SU-DHL-6 (cell line): ENCODE measurements around the gene PTCD1.
A peak's percentile ranks its signal among the peaks of the same experiment; 100 is the strongest.

ENCODE experiments used
- H2AFZ ChIP-seq: fragments of 200-600 bp; sonication (generic); 2 replicates; pipeline ENCODE4 v1.6.1; 2014; ENCODE audit warnings: low read depth, mild to moderate bottlenecking, moderate library complexity, mixed read lengths, antibody characterized with exemption, low read length; ENCODE audit not compliant: severe bottlenecking
- H3F3A ChIP-seq: fragments of 200-600 bp; shearing (Covaris generic); 2 replicates; pipeline ENCODE4 v1.6.0; 2016; ENCODE audit warnings: antibody characterized with exemption, mild to moderate bottlenecking; ENCODE audit not compliant: insufficient read depth
- H3K27ac ChIP-seq: fragments of 200-600 bp; sonication (generic); 2 replicates; pipeline ENCODE4 v1.5.1; 2016; ENCODE audit warnings: low read depth, mild to moderate bottlenecking, low read length, moderate library complexity, mixed read lengths
- H3K27me3 ChIP-seq: fragments of 200-600 bp; sonication (generic), shearing (Covaris generic); 2 replicates; pipeline ENCODE4 v1.6.0; 2014; ENCODE audit warnings: mild to moderate bottlenecking, low read length
- H3K36me3 ChIP-seq: fragments of 200-600 bp; sonication (generic); 2 replicates; pipeline ENCODE4 v1.6.1; 2014; ENCODE audit warnings: mild to moderate bottlenecking, low read length, mixed read lengths
- H3K4me2 ChIP-seq: fragments of 300-600, 200-600 bp; shearing (Covaris generic), sonication (generic); 2 replicates; pipeline ENCODE4 v1.6.0; 2014; ENCODE audit warnings: low read length, low read depth, mild to moderate bottlenecking; ENCODE audit not compliant: poor library complexity, severe bottlenecking
- H3K4me3 ChIP-seq: fragments of 200-600 bp; sonication (generic); 2 replicates; pipeline ENCODE4 v1.5.1; 2014; ENCODE audit warnings: antibody characterized with exemption, low read length, mild to moderate bottlenecking, mixed read lengths; ENCODE audit not compliant: insufficient read depth, poor library complexity, severe bottlenecking
- H3K79me2 ChIP-seq: fragments of 200-600 bp; sonication (generic); 2 replicates; pipeline ENCODE4 v1.6.1; 2014; ENCODE audit warnings: mild to moderate bottlenecking, low read length, moderate library complexity; ENCODE audit not compliant: insufficient read depth
- H3K9ac ChIP-seq: fragments of 200-600 bp; sonication (generic); 2 replicates; pipeline ENCODE4 v1.7.0; 2014; ENCODE audit warnings: mild to moderate bottlenecking, low read length
- H3K9me2 ChIP-seq: fragments of 200-600 bp; sonication (generic); replicated peaks from 2 replicates; pipeline ENCODE4 v1.6.1; 2014; ENCODE audit warnings: low read length; ENCODE audit not compliant: insufficient read depth
- H3K9me3 ChIP-seq: fragments of 200-600 bp; sonication (generic); 2 replicates; pipeline ENCODE4 v1.6.1; 2014; ENCODE audit warnings: low read length, mixed read lengths; ENCODE audit not compliant: insufficient read depth
- H4K20me1 ChIP-seq: fragments of 200-600 bp; sonication (generic); 2 replicates; pipeline ENCODE4 v1.6.1; 2014; ENCODE audit warnings: low read depth, mild to moderate bottlenecking, antibody characterized with exemption, low read length, moderate library complexity, mixed read lengths
- EZH2phosphoT487 ChIP-seq: fragments of 200-600 bp; sonication (generic), shearing (Covaris generic); conservative IDR thresholded peaks from 2 replicates; pipeline ENCODE4 v1.6.1; 2018; ENCODE audit warnings: mild to moderate bottlenecking, antibody characterized with exemption, low read length, moderate library complexity, mixed read lengths
- TF ChIP-seq, protein P1 (sequence below): fragments of 200-600 bp; sonication (generic); IDR thresholded peaks from one replicate; pipeline ENCODE4 v1.5.1; 2017; ENCODE audit warnings: antibody characterized with exemption, mild to moderate bottlenecking, low read length, moderate library complexity; ENCODE audit not compliant: insufficient read depth, poor library complexity, severe bottlenecking

PTCD1 gene

DNA sequence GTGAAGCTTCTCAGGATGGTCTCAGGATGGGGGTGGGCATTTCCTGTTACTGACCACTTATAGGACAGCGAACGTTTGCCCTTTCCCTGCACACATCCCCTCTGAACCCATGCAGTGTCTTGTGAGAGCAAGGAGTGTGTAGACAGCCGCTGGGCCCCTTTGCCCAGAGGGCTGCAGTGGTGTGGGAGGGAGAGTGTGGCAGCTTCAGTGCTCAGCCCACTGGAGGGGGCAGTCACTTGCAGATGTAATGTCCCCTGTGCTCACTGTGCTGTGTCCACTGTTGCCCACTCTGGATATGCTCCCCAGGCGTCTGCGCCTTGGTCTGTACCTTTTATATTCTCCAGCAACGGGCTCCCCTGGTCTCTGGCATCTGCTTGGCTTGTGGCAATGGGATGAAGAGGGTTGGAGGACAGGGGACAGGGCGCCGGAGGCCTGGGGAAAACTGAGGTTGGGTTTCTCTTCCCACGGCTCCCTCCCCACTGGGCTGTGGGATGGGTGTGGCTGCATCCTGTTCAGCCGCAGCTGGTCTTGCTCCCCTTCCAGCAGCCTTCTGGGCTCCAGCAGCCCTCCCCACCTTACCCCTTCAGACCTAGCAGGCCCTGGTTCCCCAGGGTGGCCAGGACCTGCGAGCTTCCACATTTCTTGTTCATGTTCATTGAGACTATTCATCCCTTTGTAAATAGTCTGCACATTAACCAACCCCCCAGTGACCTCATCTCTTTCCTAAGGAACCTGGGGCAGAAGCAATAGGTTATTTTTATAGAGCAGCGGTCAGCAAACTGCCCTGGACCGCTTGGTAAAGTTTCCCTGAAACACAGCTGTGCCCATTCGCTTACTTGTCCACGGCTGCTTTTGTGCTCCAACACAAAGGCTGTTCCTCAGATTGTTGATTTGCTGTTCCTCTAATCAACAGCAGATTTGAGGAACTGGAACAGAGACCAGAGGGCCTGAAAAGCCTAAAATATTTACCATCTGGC, 40.2 kb upstream of the PTCD1 start:
- Histone ChIP-seq H3K27ac (no peak overlapping the region), H4K20me1 (no peaks in the 10 kb centered on the region), H3K9me2 (no peaks in the 10 kb centered on the region), H3K27me3 (no peaks in the 10 kb centered on the region), H3K36me3 (peaks cover 7% of the 10 kb centered on the region; the same call in 1 of the 2 replicates), H2AFZ (no peak overlapping the region), H3K9ac (no peak overlapping the region), H3F3A (peaks cover 13% of the 10 kb centered on the region; the same call in 1 of the 2 replicates), H3K9me3 (no peaks in the 10 kb centered on the region), H3K4me3 (no peak overlapping the region), H3K4me2 (no peak overlapping the region), H3K79me2 (peaks cover 61% of the 10 kb centered on the region)
- TF ChIP-seq, protein P1, sequence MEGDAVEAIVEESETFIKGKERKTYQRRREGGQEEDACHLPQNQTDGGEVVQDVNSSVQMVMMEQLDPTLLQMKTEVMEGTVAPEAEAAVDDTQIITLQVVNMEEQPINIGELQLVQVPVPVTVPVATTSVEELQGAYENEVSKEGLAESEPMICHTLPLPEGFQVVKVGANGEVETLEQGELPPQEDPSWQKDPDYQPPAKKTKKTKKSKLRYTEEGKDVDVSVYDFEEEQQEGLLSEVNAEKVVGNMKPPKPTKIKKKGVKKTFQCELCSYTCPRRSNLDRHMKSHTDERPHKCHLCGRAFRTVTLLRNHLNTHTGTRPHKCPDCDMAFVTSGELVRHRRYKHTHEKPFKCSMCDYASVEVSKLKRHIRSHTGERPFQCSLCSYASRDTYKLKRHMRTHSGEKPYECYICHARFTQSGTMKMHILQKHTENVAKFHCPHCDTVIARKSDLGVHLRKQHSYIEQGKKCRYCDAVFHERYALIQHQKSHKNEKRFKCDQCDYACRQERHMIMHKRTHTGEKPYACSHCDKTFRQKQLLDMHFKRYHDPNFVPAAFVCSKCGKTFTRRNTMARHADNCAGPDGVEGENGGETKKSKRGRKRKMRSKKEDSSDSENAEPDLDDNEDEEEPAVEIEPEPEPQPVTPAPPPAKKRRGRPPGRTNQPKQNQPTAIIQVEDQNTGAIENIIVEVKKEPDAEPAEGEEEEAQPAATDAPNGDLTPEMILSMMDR = no peak
- TF ChIP-seq EZH2phosphoT487 = no peak

DNA sequence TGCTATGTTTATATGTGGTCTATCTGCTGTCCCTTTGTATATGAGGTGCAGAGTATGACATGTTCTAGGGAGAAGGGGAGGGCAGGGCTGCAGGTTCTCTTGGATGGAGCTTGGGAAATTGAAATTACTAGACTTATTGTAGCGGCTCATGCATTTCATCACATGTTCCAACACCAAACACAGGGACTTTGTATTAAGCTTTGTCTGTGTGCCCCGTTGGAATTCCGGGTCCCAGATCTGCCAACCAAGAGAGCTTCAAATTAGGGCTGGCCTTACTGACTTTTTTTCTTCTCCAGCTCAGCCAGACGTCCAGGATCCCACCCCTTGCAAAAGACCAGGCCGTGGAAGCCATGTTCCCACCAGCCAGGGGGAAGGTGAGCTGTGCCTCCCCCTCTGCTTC, 37.5 kb upstream of the PTCD1 start:
- Histone ChIP-seq H3K27ac (no peak overlapping the region), H3K9me2 (no peaks in the 10 kb centered on the region), H3K9me3 (no peaks in the 10 kb centered on the region), H3F3A (peaks cover 12% of the 10 kb centered on the region; the same call in 1 of the 2 replicates), H4K20me1 (no peaks in the 10 kb centered on the region), H3K4me2 (no peak overlapping the region), H3K4me3 (no peak overlapping the region), H3K27me3 (no peaks in the 10 kb centered on the region), H2AFZ (no peak overlapping the region), H3K36me3 (peaks cover 2% of the 10 kb centered on the region; the same call in 1 of the 2 replicates), H3K79me2 (peaks cover 71% of the 10 kb centered on the region), H3K9ac (no peak overlapping the region)
- TF ChIP-seq, protein P1 = no peak
- no peak for TF ChIP-seq EZH2phosphoT487

DNA sequence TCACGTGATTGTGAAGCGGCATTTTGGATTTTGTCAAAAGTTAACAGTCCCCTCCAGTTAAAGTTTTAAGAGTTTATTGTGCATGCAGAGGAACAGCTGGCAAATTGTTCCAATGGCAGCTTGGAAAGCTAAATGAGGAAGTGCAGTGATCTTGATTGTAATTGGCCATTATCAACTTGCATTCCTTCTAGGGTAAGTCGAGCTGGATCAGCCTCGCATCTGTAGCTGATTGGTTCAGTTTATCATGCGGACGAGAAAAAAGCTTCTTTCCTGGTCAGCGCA, 34.7 kb upstream of the PTCD1 start:
- peaks cover 15% of the 10 kb centered on the region for H3F3A ChIP-seq
- no peak for TF ChIP-seq EZH2phosphoT487
- TF ChIP-seq, protein P1 = no peak
- peak overlapping the region; percentile 79 for H3K9ac ChIP-seq
- H2AFZ ChIP-seq = peak overlapping the region; percentile 52
- no peaks in the 10 kb centered on the region for H3K9me2 ChIP-seq
- no peaks in the 10 kb centered on the region for H3K36me3 ChIP-seq
- no peaks in the 10 kb centered on the region for H3K9me3 ChIP-seq
- H3K4me2 ChIP-seq = peak overlapping the region; percentile 60
- peaks cover 55% of the 10 kb centered on the region for H3K79me2 ChIP-seq
- H3K27ac ChIP-seq = peak overlapping the region; percentile 88
- H3K4me3 ChIP-seq = peak overlapping the region; percentile 89
- H4K20me1 ChIP-seq = no peaks in the 10 kb centered on the region
- H3K27me3 ChIP-seq = no peaks in the 10 kb centered on the region
